Hepatic stellate cell (primary cell): ENCODE measurements around the gene ATP6V0B.

Source experiments
- DNase-seq: peaks from one replicate; pipeline ENCODE4 v3.0.0; 2011; ENCODE audit warnings: low spot score

ATP6V0B gene

DNA sequence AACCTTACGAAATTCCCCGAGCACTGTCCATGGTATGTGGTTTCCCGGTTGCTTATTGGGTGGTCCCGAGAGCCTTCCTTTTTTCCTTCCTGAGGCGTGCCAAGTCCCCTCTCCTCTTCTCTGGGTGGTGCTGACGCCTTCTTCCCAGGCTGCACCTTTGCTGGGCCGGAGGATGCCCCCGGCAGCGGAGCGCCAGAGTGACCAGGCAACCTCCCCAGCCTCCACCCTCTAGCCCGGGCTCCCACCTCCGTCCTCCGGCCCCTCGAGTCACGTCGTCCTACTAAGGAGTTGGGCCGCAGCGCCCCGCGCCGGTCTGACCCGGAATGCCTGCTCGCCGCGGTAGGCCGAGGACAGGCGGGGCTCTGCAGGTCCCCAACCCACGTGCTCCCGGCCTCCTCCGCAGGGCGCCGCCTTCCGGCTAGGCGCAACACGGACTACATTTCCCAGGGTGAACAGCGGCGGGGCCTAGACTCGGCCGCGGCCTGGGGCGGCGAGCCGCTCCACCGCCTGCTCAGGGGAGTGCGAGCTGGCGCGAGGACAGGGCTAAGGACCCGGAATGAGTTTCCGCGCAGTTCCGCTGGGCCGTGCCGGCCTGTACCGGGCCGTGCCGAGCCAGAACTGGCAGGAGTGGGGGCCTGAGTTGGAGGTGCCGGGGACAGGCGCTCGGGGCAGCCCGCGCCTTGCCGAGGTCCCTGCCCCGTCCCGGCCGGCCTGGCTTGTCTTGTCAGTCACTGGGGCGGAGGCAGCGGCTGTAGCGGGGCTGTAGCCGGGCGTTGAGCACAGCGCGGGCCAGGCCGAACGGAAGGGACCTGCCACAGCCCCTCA, 28.3 kb upstream of the ATP6V0B start, which contains the start of gene IPO13:
Gene IPO13 (plus strand): TSS at position 715 of the 825 bp plus-strand sequence. CDS start 651 bp downstream, outside the sequence.
- DNase-seq = peak; percentile 98

DNA sequence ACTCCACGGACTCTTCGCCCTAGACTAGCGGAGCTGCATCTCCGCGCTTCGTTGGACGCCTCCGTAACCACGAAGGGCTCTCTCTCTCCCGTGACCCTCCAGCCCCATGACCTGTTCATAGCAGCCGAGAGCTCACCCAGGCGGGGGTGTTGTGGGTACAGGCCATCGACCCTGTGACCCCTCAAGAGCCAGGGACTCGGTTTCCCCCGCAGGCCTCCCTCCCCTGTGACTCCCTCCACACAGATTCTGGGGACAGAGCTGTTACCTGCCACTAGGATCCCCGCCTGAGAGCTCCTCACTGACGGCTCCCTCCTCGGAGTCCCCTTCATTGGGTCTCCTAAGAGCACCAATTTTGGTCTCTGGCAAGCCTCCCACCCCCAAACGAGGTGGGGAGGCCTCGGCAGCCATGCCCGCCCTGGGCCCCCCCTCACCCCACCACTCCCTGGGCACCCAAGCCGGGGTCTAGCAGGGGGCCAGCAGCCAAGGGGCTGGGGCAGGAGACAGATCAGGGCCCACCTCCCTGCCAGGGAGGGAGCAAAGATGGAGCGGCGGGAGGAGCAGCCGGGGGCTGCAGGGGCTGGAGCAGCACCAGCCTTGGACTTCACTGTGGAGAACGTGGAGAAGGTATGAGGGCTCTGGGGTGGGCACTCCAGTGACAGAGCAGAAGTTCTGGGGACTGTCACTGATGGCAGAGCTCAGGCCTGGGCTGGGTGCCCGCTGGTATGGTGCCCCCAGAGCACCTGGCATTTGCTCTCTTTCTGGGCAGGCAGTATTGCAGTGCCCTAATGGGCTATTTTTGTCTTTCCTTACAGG, 27.5 kb upstream of the ATP6V0B start:
- no peak for DNase-seq

DNA sequence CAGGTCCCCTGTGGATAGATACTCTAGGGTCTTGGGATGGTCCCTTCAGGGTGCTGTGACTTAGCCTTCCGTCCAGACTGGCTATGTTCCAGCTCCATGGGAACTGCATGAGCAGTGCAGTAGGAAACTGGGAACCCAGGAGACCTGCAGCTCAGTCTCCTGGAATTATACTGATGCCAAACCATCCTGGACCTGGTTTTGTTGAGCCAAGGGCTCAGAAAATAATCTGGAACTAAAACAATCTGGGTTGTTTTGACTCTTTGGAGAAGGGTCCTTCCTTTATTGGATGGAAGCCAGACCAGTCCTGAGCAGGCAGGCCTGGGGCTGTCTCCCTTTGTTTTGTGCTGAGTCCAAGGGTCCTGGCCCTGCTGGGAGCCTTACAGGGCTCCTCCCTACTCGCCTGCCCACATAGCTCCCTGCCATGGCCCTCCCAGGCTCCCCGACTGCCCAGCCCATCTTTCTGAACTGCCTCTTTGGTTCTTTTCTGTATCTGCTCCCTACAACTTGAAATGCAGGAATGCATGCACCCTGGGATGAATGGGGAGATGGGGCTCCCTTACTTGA, 26.8 kb upstream of the ATP6V0B start:
- DNase-seq = no peak

DNA sequence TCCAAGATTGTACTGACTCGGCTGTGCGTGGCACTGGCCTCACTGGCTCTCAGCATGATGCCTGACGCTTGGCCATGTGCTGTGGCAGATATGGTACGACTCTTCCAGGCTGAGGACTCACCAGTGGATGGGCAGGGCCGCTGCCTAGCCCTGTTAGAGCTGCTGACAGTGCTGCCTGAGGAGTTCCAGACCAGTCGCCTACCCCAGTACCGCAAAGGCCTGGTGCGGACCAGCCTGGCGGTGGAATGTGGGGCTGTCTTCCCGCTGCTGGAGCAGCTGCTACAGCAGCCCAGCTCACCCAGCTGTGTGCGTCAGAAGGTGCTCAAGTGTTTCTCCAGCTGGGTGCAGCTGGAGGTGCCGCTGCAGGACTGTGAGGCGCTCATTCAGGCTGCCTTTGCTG, 25.1 kb upstream of the ATP6V0B start:
- DNase-seq = no peak

DNA sequence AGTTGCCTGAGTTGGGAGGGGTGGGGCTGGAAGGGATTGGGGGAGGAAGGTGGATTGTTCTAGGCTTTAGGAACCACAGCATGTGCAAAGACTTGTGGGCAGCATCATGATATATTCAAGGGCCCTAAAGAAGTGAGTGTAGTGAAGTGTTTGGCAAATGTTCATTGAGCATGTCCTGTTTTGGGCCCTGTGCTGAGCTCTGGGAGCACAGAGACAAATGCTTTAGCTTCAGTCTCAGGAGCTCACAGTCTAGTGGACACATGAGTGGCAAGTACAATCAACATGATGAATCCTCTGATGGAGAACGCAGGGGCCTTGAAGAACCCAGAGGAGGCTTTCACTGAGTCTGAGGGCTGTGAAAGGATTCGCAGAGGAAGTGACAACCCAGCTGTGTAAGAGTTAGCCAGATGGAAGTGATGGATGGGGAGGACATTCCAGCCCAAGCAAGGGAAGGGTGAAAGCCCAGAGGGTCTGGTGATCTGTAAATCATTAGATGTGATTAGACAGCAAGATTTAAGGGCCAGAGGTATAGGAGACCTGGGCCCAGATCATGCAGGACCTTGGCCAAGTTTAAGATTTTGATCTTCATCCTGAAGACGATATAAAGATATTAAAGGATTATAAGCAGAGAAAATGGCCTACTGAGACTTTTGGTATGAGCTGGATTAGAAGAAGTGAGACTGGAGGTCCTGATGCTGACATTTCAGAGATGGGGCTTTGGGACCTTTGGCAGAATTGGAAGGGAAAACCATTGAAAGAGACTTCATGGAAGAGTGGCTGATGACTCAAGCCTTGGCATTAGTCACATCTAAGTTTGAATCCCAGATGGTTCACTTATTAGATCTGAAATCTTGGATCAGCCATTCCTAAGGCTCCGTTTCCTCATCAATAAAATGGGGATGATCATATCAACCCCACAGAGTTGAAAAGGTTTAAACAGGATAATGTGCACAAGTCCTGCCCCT, 23.5 kb upstream of the ATP6V0B start:
- DNase-seq = no peak

DNA sequence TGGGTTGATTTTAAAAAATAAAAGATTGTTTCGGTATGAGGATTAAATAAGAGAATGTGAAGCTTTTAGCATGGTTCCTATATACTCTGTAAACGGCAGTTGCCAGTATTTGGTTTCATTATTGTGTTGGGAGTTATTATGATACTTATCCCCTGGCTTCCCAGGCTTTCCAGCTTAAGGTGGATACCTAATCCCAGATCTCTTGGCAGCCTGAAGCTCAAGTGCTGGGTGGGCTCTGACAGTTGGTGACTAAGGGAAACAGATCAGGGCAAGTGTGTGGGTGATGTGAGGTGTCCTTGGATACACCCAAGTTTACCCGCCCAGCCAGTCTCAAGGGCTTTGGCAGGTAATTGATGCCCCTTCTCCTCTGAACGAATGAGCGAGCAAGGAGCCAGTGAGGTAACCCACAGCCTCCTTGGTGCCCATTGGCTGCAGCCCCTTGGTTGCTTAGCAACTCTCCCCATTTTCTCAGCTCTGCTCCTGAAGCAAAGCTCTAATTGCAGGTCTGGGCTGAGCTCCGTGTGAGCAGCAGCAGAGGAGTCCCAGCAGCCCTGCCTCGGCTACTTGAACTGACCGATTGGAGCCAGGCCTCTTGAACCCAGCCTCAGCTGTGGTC, 21.9 kb upstream of the ATP6V0B start:
- no peak for DNase-seq

DNA sequence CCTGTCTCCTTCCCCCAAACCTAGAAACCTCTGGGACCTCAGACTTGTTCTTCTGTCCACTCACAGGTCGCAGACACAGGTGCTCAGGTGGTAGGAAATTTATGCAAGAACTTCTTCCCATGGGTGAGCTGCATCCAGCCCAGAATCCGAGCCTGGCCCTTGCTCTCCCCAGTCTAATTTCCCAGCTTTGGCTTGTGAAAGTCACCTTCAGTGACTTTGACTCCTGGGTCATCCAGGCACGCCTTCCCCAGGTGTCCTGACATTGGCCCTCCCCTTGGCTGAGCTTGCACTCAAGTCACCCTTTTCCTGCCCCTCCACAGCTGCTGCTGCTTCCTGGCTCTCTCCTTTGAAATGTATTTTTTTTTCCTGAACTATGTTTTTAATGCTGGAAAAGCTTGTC, 21.4 kb upstream of the ATP6V0B start:
- DNase-seq = no peak

DNA sequence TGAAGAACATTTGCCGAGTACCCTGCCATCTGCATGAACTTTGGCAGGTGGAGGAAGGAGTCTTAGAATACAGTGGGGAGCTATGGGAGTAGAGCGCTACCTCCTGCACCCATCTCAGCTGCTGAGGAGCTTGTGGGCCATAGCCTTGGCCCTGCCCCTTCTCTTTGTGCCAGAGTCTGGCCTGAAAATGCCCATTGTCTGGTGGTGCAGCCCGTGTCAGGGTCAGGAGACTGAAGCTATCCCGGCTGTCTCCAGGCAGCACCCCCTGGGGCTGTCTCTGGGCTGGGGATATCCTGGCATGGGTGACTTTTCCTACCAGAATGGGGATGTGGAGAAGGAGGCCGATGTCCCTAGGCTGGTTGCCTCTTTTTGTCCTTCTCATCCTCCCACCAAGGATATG, 20.7 kb upstream of the ATP6V0B start:
- DNase-seq = no peak

DNA sequence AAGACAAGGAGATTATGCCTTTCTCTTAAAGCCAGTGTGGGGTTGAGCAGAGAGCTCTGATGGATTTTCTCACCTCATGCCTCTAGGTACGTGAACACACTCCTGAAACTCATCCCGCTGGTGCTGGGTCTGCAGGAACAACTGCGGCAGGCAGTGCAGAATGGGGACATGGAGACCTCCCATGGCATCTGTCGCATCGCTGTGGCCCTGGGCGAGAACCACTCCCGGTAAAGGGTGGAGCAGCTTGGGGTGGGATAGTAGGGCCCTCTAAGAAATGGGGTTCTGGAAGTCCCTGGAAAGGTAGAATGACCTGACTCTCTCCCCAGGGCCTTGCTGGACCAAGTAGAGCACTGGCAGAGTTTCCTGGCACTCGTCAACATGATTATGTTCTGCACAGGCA, 18.5 kb upstream of the ATP6V0B start:
- no peak for DNase-seq

DNA sequence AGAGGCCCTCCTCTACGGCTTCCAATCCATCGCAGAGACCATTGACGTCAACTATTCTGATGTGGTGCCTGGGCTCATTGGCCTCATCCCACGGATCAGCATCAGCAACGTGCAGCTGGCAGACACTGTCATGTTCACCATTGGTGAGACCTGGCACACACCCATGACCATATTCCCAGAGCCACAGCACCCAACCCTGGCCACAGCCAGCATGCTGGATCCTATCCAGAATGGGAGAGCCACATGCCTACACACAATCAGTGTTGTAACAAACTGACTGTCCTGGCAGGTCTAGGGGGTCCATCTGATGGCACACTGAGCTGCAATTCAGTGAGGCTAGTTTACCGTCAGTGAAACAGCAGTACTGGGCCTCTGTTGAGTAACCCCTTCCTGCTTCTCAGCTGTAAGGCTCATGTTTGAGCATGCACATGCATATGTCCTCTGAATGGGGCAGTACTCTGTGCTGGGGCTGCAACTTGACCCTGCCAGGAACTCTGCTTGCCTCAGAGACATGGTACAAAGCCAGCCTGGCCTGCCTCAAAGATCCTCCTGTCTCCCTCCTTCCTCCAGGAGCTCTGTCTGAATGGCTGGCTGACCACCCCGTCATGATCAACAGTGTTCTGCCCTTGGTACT, 17.2 kb upstream of the ATP6V0B start:
- DNase-seq = no peak

DNA sequence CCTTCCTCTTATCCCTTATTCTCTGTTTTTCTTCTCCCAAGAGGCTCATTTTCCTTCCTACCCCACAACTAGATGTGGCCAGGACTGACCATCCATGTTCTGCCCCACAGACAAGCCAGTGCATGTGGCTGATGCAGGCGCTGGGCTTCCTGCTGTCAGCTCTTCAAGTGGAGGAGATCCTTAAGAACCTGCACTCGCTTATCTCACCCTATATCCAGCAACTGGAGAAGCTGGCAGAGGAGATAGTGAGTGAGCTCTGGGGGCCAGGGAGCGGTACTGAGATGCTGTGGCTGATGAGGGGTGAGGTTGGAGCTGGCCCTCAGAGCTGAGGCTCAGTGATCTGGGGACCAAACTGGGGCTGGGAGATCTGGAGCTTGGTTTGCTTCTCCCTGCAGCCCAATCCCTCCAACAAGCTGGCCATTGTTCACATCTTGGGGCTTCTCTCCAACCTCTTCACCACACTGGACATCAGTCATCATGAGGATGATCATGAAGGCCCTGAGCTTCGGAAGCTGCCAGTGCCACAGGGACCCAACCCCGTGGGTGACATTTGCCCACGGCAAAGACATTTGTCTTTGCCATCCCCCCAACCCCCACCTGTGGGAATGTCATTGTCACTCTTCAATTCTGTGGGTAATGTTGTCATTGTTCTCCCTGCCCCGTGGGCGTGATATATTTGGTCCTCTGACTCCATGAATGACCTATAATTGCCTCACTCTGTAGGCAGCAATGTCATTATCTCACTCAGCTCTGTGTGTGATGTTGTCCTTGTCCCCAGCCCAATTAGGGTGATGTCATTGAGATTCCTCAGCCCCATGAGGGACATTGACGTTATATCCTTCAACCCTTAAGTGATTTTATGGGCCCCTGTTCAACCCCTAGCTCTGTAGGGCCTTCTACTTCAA, 16.2 kb upstream of the ATP6V0B start:
- no peak for DNase-seq

DNA sequence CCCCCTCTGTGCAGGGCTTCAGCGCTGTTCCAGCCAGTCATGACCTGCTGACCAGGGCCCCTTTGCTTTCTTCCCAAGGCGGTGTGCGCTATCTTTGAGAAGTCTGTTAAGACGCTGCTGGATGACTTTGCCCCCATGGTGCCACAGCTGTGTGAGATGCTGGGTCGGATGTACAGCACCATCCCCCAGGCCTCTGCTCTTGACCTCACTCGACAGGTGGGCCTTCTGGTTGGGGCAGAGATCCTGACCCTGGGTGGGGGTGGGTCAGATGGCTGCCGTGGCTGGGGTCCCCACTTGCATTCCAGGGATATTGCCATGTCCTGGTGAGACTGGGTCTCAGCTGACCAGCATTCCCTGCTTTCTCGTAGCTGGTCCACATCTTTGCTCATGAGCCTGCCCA, 14.0 kb upstream of the ATP6V0B start:
- DNase-seq = no peak

DNA sequence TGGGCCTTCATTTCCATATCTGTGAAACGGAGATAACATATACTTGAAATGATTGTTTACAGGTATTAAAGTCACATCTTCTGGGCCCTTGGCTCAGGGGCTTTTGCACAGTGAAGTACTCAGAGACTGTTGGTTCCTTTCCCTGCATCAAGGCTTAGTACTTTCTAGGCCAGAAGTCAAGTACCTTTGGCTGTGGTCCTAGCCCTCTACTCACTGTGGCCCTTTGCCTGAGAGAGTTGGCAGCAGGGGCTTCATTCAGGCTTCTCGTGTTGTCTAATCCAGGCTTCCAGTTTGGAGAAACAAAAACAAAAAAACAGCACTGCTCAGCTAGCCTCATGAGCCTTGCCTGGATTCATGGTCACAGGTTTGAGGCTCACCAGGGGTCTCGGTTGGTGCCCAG, 13.1 kb upstream of the ATP6V0B start:
- no peak for DNase-seq

DNA sequence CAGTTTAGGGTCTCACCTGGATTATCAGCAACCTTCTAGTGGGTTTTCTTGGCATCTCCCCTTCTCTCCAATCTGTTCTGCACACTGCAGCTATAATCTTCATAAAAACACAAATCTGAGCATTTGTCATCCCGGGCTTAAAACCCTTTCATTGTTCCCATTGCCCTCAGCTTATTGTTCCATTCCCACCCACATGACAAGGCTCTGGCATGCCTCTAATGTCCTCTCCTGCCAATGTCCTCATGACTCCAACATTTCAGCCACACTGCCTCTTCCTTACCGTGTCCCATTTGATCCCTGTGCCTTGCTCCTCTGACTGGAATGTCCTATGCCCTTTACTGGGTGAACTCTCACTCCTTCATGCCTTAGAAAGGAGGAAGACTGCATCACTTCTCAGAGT, 12.4 kb upstream of the ATP6V0B start:
- no peak for DNase-seq

DNA sequence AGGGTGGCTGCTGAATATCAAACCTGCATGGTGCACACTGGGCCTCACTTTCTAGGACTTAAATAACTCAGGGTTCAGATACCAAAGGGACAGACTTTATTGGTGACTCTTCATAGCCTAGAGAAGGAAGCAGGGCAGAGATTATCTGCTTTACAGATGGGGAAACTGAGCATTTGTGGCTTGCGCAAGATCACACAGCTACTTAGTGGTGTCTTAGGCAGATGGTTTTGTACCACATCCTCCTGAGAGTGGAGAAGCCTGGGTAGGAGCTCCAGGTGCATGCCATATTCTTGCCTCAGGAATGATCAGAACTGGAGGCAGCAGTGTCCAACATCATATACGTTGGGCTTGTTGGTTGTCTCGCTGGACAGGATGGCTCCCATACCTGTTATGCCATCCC, 11.8 kb upstream of the ATP6V0B start:
- no peak for DNase-seq

DNA sequence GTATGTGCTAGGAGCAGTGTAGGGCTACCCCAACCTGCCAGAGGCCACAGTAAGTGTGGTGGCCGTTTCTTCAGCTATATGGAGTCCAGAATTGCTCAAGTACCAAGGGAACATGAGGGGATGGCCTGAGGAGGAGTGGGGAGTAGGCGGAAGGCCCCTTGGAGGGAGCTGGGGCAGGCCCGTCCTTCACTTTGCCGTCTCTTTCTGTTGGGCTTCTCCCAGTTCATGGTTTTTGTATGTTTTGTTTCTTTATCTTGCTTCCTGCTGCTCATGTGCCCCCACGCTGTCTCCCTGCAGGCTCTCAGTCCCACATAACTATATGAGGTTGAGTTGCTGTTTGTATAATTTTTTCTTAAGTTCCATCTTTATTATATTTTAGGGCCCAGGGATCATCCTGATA, 10.9 kb upstream of the ATP6V0B start:
- DNase-seq = no peak

DNA sequence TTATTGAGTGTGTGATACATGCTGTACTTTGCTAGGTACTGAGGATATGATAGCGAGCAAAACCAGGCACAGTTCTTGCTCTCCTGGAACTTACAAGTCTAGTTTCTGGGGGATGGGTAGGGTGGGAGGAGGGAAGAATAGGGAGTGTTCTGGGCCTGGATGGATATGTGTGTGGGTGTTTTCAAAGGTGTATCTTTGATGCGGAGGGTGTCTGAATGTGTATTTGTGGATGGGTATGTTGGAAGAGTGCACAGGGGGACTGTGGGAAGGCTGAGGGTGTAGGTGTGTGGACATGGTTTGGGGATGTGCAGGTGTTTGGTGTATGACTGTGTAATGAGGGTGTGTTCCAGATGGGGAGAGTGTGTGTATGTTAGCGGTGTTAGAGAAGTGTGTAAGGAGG, 9.4 kb upstream of the ATP6V0B start:
- DNase-seq = no peak

DNA sequence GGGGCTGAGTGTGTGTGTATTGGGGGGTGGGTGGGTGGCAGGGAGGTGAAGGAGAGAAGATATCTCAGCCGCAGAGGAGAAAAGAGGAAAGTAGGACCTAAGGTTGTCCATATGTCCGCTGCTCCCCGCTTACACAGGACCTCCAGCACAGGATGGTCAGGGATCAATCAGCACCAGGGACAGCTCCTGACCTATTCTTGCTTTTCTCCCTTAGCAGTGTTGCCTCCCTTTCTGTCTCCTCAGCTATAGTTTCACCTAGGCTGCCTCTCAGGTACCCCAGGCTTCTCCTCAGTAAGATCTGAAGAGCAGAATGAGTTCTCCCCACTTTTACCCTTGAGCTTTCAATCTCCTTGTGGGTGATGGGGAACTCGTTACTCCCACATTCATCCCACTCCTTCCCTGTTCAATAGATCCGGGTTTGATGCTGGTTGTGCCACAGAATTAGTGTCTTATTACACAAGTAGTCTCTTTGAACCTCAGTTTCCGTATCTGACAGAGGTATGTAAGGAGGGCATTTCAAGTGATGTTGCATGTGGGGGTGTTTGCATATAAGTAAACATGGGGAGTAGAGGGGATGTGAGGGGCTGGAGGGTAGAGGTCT, 6.3 kb upstream of the ATP6V0B start:
- DNase-seq = peak; percentile 39

DNA sequence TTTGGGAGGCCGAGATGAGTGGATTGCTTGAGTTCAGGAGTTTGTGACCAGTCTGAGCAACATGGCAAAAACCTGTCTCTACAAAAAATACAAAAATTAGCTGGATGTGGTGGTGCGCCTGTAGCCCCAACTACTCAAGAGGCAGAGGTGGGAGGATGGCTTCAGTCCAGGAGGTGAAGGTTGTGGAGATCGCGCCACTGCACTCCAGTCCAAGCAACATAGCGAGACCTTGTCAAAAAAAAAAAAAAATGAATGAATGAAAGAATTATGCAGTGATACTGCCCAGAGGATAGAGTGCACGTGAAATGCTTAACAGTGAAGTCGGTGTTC, 5.4 kb upstream of the ATP6V0B start:
- DNase-seq = no peak
